Activated T-cell treated with anti-CD3 and anti-CD28 coated beads for 4 hours (primary cell): ENCODE data around the gene ACTR10.

ENCODE experiments used
- DNase-seq: peaks from one replicate; pipeline ENCODE4 v3.0.0-alpha.2; 2020

Gene ACTR10

DNA sequence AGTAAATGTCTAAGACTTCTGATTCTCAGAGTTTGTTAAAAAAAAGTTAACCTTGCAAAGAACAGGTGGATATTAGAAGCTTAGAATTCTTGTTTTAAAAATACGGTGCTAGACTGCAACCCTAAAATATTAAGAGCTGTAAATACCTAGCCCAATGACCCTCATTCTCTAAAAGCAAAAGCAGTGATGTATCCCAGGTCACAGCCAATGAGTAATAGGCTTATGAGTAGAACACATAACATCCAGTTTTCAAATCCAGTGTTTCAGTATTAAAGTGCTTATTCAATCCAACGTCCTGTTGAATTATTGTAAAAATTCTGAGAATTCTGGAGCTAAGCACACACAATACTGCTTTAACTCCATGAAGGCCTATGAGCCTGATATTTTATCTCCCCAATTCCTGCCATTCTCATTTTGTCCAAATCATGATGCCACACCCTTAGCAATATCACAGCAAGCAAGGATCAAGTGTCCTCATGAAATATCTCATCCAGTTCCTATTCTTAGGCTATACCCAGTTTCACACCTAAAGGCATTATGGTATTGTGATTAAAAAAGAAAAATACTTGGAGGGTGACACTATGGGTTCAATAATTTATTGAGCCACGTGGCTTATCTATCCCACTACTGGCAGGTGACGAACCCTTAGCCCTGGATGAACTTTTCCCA lies 83.1 kb downstream of the ACTR10 start:
- no peak for DNase-seq

DNA sequence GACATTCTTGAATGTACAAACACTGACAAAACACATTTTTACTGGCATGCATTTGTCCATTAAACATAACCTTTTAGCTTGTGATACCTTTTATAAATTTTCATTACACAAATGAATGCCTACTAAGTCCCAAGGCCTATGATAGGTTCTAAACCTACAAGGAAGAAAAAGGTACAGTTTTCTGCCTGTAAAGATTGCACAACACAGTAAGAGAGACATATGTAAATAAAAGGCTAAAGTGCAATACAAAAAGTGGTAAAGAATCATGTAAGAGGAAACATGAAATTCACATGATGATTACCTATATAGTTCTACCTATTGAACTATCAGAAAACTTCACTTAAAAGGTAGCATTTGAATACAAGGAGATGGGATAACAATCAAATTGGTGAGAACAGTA lies 83.8 kb downstream of the ACTR10 start:
- no peak for DNase-seq

DNA sequence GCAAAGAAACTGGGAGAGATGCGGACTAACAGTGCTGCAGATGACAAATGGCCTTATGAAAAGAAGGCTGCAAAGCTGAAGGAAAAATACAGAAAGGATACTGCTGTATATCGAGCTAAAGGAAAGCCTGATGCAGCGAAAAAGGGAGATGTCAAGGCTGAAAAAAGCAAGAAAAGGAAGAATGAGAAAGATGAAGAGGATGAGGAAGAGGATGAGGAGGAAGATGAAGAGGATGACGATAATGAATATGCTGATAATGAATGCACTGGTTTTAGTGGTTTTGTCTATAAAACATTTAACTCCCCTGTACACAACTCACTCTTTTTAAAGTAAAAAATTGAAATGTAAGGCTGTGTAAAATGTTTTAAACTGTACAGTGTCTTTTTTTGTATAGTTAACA lies 85.2 kb downstream of the ACTR10 start:
- DNase-seq: no peak
